Activated CD8-positive, alpha-beta memory T cell treated with anti-CD3 and anti-CD28 coated beads, Interleukin-2, amount 50 U/mL, for 24 hours (primary cell): ENCODE results near the gene KAT8.

Experiments used
- DNase-seq: peaks from one replicate; pipeline ENCODE4 v3.0.0-alpha.2; 2020; ENCODE audit errors: extremely low read depth

The KAT8 gene

DNA sequence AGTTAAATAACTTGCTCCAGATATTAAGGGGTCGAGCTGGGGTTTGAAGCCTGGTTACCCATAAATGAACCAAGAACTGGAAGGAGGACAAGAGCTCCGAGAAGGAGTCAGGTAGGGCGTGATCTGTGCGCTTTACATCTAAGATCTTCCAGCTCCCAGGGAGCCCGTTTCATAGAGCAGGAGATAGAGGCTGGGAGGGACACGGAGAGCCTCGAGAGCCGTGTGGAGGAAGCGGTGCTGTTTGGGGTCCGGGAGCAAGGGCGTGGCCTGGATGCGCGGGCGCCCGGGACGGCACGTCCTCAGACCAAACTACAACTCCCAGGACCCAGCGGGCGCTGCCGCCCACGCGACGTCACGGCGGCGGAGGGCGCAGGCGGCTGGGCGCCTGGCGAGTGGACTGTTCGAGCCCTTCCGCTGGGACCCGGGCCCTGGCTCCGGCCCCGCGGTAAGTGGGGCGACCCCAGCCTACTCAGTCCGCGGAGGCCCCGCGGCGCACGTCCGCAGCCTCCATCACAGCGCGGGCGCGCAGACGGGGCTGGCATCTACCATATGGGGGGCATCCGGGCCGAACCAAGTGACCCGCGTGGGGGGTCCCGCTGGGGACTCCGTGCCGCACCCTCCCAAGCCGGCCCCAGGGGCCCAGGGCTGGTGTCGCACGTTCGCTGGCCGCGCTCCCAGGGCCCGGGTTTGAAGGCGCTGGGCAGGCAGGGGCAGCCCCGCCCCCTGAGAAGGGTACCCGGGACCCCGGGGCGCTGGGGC, 9.2 kb upstream of the KAT8 start, which contains the start of gene BCKDK:
Gene BCKDK (plus strand): TSS at position 352 of the 759 bp plus-strand sequence. CDS start 838 bp downstream, outside the sequence.
- peak; percentile 34 for DNase-seq

DNA sequence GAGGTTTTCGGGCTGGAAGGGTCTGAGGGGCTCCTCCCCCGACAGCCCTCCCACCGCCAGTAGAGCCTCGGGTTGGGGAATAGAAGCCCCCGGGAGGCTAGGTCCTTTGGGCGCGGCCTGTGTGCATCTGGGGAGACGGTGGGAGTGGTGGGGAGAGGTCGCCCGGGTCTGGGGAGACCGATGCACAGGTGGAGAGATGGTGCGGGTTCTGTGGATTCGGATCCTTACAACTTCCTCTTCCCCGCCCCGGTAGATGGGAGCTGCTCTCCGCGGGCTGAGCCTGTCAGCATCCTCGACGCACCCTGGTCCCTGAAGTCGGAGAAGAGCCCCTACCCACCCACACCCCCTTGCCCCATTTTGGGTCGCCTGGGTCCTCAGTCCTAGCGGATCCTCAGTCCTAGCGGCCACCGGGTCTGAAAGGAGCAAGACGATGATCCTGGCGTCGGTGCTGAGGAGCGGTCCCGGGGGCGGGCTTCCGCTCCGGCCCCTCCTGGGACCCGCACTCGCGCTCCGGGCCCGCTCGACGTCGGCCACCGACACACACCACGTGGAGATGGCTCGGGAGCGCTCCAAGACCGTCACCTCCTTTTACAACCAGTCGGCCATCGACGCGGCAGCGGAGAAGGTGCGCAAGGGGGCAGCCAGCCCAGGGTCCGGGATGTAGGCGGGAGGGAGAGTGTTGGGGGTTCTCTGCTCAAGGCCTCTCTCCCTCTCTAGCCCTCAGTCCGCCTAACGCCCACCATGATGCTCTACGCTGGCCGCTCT, 8.5 kb upstream of the KAT8 start:
- no peak for DNase-seq

DNA sequence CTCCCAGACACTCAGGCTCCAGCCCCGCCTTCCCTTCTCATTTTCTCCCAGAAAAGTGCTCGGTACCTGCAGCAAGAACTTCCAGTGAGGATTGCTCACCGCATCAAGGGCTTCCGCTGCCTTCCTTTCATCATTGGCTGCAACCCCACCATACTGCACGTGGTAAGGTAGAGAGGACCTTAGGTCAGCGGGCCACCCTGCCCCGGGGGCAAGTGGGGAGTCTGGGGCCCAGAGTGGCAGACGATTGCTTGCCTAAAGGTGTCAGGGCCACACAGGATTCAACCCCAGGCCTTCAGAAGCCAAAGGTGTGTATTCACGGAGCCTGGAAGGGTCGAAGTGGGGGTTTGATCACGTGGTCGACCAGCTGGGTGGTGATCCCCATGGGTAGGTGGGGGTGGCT, 7.8 kb upstream of the KAT8 start:
- DNase-seq = no peak

DNA sequence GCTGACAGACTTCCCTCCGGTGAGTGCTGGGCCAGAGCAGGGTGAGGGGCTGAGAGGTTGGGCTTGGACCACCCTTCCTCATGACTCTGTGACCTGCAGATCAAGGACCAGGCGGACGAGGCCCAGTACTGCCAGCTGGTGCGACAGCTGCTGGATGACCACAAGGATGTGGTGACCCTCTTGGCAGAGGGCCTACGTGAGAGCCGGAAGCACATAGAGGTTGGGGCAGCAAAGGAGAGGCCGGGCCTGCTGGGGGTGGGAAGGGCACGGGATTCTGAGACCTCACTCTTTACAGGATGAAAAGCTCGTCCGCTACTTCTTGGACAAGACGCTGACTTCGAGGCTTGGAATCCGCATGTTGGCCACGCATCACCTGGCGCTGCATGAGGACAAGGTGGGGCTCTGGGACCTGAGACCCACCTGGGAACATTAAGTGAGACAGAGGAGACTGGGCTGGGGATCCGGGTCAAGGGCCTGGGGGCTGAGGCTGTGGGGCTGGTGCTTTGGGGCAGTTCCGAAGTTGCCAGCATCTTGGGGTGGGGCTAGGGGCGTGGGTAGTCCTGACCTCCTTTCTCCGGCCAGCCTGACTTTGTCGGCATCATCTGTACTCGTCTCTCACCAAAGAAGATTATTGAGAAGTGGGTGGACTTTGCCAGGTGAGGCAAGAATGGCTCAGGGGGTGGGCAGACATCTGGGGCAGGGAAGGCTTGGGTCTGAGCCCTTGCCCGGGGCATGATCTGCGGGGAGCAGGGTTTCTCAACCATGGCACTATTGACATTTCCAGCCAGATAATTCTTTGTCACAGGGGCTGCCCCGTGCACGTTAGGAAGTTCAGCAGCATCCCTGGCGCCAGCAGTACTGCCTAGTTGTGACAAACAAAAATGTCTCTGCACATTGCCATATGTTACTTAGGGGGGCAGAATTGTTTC, 7.1 kb upstream of the KAT8 start:
- no peak for DNase-seq

DNA sequence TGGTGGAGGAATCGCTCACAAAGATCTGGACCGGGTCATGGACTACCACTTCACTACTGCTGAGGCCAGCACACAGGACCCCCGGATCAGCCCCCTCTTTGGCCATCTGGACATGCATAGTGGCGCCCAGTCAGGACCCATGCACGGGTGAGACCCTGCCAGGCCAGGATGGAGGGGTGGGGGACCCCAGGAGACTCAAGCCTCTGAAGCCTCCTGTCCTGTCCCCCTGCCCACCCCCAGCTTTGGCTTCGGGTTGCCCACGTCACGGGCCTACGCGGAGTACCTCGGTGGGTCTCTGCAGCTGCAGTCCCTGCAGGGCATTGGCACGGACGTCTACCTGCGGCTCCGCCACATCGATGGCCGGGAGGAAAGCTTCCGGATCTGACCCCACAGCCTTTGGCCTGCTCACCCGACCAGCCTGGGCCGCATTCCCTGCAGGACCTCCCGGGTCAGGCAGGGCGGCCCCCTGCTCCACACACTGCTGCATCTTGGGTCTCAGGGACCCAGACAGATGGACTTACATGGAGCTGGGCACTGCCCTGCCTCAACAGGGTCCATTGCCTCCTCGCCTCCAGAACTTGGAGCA, 5.5 kb upstream of the KAT8 start:
- no peak for DNase-seq

DNA sequence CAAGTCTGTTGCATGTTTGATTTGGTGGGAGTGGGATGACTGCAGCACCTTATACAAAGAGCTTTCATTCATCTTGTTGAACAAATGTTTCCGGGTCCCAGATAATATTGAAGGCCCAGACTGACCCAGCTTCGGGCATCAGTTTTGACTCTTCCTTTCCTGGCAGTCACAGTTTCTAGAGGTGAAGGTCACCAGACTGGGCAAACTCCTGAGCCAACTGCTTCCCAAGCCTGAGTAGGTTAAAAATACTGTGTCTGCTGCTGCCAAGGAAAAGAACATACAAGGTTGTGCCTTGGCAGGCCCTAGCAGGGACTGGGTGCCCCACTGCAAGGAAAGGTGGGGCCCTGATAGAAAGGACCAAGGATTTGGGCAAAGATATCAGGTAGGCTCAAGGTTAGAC, 4.8 kb upstream of the KAT8 start:
- DNase-seq = no peak

DNA sequence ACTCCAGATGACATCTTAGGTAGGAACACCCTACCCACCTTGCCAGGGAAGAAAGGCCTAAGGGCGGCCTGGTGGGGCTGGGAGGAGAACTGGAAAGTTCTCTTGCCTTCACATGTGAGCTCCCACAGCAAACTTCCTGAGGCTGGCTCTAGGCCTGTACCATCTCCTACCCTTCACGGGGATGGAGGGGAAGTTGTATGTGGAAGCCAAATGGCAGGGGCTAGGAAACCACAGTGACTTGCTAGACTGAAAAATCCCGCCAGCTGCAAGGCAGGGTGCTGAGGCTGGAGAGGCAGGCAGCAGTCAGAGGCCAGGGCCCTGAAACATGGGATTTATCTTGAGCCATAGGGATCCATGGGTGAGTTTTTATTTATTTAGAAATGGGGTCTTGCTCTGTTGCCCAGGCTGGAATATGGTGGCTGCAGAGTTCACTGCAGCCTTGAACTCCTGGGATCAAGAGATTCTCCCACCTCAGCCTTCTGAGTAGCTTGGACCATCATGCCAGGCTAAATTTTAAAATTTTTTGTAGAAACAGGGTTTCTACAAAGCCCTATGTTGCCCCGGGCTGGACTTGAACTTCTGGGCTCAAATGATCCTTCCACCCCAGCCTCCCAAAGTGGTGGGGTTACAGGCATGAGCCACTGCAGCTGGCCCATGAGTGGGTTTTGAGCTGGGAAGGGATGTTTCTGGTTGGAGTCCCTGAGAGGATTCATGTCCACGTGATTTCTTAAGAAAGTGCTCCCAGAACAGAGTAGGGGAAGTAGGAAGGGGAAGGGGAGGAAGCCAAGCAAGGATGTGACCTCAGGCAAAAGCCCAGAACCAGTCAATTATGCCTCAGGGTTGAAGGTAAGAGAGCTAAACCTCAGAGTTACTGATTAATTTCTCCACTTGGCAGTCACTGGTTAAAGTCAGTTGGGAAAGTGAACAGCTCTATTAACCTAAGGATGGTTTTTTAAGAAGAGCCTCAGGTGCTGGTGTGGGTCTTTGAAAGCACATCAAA, 4.0 kb upstream of the KAT8 start:
- no peak for DNase-seq

DNA sequence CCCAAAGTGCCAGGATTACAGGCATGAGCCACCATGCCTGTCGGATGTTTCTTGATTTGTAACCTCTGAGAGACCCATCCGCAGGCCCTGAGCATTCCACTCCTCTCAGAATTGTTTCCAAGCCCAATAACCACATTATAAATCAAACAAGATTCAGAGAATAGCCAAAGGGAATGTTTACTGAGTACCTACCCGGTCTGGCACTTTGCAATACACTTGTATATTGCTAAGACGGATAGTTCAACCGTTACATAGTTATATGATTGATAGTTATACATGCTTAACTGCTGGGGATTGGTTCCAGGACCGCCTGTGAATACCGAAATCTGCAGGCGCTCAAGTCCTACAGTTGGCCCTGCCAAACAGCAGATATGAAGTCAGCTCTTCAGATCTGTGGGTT, 3.0 kb upstream of the KAT8 start:
- DNase-seq = no peak

DNA sequence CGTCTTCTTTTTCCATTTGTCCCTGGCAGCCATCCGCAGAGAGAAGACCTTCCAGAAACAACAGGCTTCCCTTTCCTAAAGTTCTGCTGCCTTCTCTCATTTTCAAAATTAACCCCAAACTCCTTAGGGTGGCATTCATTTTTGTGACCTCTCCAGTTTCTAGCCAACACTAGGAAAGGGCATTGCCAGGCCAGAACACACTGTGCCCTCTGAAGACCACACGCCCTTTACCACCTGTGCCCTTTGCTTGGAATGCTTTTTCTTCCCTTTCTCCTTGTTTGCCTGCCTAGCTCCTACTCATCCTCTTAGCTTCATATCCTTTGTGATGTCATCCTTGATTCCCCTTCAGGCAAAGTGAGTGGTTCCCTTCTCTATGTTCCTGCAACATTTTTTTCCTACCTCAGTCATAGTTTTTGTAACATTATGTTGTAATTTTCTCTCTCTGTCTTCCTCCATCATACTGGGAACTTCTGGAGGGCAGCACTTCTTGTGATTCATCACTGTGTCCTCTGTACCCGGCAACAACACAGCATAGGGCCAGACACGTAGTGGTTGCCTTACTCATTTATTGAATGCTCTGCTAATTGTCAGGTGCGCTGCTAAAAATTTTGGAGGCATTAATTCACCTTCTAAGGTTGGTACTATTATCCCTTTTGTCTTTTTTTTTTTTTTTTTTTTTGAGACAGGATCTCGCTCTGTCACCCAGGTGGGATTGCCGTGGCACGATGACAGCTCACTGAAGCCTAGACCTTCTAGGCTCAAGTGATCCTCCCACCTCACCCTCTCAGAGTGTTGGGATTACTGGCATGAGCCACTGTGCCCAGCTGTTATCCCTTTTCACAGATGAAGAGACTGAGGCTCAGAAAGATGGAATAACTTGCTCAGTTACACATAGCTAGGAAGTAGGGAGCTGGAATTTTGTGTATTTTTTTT, 1.0 kb downstream of the KAT8 start:
- DNase-seq = no peak

DNA sequence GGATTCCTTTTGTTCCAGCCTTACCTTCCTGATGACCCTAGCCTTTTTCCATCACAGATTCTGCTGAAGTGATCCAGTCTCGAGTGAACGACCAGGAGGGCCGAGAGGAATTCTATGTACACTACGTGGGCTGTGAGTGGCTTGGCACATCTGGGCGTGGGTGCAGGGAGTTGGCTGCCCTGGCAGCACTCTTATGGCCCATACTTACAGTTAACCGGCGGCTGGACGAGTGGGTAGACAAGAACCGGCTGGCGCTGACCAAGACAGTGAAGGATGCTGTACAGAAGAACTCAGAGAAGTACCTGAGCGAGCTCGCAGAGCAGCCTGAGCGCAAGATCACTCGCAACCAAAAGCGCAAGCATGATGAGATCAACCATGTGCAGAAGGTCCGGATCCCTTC, 2.7 kb downstream of the KAT8 start:
- DNase-seq = no peak

DNA sequence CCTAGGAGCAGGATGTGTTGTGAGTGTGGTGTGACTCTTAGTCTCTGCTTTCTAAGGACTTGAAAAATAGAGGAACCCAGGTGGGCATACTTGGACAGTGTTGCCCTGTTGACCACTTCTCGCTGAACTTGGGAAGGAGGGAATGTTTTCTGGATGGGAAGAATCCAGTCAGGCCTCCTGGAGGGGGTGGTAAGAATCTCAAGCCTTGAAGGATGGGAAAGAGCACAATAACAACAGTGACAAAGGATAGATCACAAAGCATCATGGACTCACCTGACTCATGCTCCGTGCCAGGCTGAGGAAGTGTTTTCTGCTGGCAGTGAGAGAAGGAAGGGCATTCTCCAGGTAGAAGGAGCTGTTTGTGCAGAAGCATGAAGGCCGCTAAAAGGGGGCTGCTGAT, 8.4 kb downstream of the KAT8 start:
- DNase-seq = no peak

DNA sequence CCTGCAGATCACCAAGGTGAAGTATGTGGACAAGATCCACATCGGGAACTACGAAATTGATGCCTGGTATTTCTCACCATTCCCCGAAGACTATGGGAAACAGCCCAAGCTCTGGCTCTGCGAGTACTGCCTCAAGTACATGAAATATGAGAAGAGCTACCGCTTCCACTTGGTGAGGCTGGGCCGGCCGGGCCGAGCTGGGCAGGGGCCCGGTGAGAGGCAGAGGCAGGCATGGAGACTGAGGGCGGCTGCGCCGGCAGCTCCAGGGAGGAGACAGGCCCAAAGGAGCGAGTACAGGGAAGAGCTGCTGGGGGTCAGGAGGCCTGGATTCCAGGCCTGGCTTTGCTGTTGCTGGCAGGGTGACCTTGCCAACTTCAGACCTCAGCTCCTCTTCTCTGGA, 9.7 kb downstream of the KAT8 start:
- DNase-seq = no peak

DNA sequence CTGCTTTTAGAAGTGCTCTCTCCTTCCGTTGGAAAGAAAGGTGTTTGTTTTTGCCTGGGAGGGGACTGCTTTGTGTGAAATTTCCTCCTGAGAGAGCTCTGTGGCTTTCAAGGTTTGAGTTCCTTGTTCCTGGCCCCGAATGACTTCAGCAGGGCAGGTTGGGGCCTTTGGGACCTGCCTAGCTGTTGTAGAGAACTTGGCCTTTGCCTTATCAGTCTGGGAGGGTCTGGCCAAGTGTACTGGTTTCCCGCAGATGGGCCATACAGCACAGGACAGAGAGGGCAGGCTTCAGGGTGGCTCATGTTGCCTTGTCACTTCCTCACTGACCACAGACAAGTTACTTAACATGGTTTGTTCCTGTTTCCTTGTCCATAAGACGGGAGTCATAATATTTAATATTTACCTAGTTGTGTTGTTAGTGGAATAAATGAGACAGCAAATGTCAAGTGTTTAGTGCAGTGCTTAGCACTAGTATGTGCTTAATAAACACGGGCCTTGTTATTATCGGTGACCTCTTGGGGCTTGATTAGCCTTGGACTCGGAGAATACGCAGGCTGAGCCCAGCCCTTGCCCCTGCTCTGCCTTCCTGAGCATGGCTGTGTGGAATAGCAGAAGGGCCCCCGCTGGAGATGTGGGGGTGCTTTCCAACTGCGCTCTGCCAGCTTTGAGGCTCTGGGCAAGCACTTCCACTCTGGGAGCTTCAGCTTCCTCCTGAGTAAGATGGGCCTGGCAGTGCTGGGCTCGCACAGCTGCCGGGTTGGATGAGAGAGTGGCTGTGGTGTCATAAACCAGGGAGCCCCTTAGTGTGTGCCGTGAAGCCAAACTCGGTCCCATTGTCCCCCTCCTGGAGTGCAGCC, 11.5 kb downstream of the KAT8 start:
- DNase-seq = no peak

DNA sequence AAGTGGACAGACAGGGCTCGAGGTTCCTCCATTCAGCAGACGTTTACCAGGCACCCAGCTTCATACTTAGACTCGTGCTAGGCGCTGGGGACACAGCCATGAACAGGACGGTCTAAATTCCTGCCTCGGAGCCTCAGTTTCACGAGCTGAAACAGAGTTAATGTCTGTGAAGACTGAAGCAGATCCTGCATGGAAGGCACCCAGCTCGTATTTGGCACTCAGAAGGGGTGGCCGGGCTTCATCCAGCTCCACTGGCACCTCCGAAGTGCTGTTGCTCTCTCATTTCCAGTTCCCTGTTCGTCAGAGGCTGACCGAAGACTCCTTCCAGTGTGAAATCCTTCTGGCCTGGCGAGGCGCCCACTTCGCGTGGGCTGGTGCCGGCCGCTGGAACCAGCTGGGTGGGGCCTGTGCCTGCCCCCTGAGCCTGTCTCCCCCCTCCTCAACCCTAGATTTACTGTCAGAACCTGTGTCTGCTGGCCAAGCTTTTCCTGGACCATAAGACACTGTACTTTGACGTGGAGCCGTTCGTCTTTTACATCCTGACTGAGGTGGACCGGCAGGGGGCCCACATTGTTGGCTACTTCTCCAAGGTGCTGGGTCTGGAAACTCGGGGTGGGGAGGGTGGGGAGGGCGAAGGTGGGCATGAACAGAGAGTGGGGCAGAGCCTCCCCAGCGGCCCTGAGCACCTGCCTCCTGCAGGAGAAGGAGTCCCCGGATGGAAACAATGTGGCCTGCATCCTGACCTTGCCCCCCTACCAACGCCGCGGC, 12.3 kb downstream of the KAT8 start:
- DNase-seq = no peak

DNA sequence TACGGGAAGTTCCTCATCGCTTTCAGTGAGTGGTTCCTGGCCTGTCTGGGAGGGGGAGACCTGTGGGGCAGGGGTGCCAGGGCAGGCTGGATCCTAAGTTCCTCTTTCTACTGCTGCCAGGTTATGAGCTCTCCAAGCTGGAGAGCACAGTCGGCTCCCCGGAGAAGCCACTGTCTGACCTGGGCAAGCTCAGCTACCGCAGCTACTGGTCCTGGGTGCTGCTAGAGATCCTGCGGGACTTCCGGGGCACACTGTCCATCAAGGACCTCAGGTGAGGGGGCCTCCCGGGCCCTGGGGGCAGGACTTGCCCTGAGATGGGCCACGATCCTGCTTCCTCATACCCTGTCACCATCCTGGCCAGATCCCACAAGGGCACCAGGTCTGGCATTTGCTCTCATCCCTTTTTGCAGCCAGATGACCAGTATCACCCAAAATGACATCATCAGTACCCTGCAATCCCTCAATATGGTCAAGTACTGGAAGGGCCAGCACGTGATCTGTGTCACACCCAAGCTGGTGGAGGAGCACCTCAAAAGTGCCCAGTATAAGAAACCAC, 12.9 kb downstream of the KAT8 start:
- DNase-seq = no peak

DNA sequence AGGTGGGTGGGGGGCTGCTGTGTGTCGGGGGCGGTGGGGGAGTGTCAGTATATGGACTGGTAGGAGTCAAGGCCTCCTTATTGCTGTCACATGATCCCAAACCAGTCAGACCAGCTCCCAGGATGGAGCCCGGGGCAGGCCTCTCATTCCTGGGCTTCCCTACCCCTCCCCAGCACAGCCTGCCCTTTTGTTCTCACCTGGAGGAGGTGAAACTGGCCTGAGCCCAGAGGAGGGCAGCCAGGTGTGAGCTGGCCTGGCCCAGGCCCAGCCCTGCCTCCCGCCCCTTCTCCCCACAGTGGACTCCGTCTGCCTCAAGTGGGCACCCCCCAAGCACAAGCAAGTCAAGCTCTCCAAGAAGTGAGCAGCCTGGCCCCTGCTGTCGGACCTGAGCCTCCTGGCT, 13.4 kb downstream of the KAT8 start:
- no peak for DNase-seq

DNA sequence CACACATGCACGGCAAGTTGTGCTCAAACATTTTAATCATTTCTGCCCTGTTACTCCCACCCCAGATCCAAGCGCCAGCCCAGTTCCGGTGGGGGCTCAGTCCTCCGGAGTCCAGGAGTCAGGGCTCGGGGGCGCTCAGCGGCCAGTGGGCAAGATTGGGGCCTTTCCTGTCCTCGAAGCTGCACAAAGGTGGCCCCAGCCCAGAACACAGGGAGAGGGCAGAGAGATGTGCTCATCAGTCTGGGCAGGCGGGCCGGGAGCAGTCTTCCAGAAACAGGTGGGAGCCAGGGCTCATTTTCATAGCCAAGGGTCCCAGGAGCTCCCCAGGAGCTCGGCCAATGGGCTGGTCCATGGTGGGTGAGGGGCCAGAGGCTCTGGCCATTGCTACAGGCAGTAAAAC, 14.0 kb downstream of the KAT8 start:
- no peak for DNase-seq
